Mammary epithelial cell (primary cell): ENCODE data around the gene CCDC51.

Experiments used
- EZH2 ChIP-seq: IDR thresholded peaks from 2 replicates; pipeline ENCODE4 v1.6.1; 2012; ENCODE audit warnings: low read length, inconsistent platforms, borderline replicate concordance
- TF ChIP-seq, protein P1 (sequence below), 2 donors: IDR thresholded peaks in 1 of 2; conservative IDR thresholded peaks in 1 of 2; 2 replicates each; pipeline ENCODE4 v1.5.1; 2011 to 2012; ENCODE audit warnings: inconsistent platforms in 2 of 2, low read length in 2 of 2, mild to moderate bottlenecking in 2 of 2, control low read depth in 1 of 2, low read depth in 1 of 2; ENCODE audit not compliant: insufficient read depth in 1 of 2; ENCODE audit errors: extremely low read depth in 1 of 2

DNA sequence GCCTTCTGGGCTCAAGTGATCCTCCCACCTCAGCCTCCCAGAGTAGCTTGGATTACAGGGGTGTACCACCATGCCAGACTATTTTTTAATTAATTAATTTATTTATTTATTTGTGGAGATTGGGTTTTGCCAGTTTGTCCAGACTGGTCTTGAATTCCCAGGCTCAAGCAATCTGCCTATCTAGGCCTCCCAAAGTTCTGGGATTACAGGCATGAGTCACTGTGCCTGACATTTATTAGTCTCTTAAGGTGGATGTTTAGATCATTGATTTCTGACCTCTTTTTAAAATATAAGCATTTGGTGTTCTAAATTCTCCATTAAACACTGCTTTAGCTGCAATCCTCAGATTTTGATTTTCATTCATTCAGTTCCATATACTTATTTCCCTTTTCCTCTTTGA is 52.3 kb downstream of the CCDC51 start:
- TF ChIP-seq EZH2, result no peak
- TF ChIP-seq, protein P1, sequence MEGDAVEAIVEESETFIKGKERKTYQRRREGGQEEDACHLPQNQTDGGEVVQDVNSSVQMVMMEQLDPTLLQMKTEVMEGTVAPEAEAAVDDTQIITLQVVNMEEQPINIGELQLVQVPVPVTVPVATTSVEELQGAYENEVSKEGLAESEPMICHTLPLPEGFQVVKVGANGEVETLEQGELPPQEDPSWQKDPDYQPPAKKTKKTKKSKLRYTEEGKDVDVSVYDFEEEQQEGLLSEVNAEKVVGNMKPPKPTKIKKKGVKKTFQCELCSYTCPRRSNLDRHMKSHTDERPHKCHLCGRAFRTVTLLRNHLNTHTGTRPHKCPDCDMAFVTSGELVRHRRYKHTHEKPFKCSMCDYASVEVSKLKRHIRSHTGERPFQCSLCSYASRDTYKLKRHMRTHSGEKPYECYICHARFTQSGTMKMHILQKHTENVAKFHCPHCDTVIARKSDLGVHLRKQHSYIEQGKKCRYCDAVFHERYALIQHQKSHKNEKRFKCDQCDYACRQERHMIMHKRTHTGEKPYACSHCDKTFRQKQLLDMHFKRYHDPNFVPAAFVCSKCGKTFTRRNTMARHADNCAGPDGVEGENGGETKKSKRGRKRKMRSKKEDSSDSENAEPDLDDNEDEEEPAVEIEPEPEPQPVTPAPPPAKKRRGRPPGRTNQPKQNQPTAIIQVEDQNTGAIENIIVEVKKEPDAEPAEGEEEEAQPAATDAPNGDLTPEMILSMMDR (conservative IDR thresholded peaks at IDR 0.05 in 1 of 2, IDR thresholded peaks at IDR 0.05 in 1 of 2; ENCODE audit: extremely low read depth in 1 of 2, insufficient read depth in 1 of 2, low read depth in 1 of 2, low read length in 2 of 2), result no peak
